SK-N-SH (cell line): Measurements from ENCODE around the gene ARMC10.
"Not testable (repeated sequence)": the region's sequence is repeated elsewhere in the genome, so short reads cannot be mapped to it uniquely, and the experiment has no call there.

ENCODE experiments used
- EZH2phosphoT487 ChIP-seq: fragments of 200-600 bp; sonication (generic); IDR thresholded peaks from 2 replicates; pipeline ENCODE4 v1.6.1; 2017; ENCODE audit warnings: low read depth, mixed run types, mild to moderate bottlenecking, antibody characterized with exemption, moderate library complexity, borderline replicate concordance
- FOXJ3 ChIP-seq: sonication (generic); formaldehyde crosslinking; IDR thresholded peaks from 2 replicates; pipeline ENCODE4 v1.5.1; 2020; ENCODE audit warnings: mild to moderate bottlenecking, missing genetic modification reagents
- GABPA ChIP-seq: IDR thresholded peaks from 2 replicates; pipeline ENCODE4 v1.4.0; 2012; ENCODE audit warnings: low read depth, mild to moderate bottlenecking
- RAD21 ChIP-seq: IDR thresholded peaks from 2 replicates; pipeline ENCODE4 v1.6.1; 2012; ENCODE audit warnings: mild to moderate bottlenecking, low read length
- SMC3 ChIP-seq: IDR thresholded peaks from 2 replicates; pipeline ENCODE4 v1.6.1; 2012; ENCODE audit warnings: low read depth, low read length, improper control_type of control experiment
- TAF1 ChIP-seq: IDR thresholded peaks from 2 replicates; pipeline ENCODE4 v1.6.1; 2012; ENCODE audit warnings: low read depth, mild to moderate bottlenecking, low read length, moderate library complexity, borderline replicate concordance
- TF ChIP-seq, protein P1 (sequence below): fragments of 200-600 bp; sonication (generic); IDR thresholded peaks from 2 replicates; pipeline ENCODE4 v1.6.1; 2017; ENCODE audit warnings: antibody characterized with exemption, mild to moderate bottlenecking, moderate library complexity
- TF ChIP-seq, protein P2 (sequence below): IDR thresholded peaks from 2 replicates; pipeline ENCODE4 v1.6.1; 2012; ENCODE audit warnings: mild to moderate bottlenecking, low read depth, low read length, moderate library complexity

DNA sequence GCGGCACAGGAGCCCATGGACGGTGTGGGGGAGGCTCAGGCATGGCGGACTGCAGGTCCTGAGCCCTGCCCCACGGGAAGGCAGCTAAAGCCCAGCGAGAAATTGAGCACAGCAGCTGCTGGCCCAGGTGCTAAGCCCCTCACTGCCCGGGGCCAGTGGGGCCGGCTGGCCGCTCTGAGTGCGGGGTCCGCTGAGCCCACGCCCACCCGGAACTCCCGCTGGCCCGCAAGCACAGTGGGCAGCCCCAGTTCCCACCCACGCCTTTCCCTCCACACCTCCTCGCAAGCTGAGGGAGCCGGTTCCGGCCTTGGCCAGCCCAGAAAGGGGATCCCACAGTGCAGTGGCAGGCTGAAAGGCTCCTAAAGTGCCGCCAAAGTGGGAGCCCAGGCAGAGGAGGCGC is 40.6 kb upstream of the ARMC10 start:
- not testable (repeated sequence) for TF ChIP-seq GABPA; SMC3; EZH2phosphoT487; RAD21; FOXJ3 (CRISPR knock-in tag); TAF1
- TF ChIP-seq, protein P1, sequence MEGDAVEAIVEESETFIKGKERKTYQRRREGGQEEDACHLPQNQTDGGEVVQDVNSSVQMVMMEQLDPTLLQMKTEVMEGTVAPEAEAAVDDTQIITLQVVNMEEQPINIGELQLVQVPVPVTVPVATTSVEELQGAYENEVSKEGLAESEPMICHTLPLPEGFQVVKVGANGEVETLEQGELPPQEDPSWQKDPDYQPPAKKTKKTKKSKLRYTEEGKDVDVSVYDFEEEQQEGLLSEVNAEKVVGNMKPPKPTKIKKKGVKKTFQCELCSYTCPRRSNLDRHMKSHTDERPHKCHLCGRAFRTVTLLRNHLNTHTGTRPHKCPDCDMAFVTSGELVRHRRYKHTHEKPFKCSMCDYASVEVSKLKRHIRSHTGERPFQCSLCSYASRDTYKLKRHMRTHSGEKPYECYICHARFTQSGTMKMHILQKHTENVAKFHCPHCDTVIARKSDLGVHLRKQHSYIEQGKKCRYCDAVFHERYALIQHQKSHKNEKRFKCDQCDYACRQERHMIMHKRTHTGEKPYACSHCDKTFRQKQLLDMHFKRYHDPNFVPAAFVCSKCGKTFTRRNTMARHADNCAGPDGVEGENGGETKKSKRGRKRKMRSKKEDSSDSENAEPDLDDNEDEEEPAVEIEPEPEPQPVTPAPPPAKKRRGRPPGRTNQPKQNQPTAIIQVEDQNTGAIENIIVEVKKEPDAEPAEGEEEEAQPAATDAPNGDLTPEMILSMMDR: not testable (repeated sequence)
- TF ChIP-seq, protein P2, sequence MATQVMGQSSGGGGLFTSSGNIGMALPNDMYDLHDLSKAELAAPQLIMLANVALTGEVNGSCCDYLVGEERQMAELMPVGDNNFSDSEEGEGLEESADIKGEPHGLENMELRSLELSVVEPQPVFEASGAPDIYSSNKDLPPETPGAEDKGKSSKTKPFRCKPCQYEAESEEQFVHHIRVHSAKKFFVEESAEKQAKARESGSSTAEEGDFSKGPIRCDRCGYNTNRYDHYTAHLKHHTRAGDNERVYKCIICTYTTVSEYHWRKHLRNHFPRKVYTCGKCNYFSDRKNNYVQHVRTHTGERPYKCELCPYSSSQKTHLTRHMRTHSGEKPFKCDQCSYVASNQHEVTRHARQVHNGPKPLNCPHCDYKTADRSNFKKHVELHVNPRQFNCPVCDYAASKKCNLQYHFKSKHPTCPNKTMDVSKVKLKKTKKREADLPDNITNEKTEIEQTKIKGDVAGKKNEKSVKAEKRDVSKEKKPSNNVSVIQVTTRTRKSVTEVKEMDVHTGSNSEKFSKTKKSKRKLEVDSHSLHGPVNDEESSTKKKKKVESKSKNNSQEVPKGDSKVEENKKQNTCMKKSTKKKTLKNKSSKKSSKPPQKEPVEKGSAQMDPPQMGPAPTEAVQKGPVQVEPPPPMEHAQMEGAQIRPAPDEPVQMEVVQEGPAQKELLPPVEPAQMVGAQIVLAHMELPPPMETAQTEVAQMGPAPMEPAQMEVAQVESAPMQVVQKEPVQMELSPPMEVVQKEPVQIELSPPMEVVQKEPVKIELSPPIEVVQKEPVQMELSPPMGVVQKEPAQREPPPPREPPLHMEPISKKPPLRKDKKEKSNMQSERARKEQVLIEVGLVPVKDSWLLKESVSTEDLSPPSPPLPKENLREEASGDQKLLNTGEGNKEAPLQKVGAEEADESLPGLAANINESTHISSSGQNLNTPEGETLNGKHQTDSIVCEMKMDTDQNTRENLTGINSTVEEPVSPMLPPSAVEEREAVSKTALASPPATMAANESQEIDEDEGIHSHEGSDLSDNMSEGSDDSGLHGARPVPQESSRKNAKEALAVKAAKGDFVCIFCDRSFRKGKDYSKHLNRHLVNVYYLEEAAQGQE: not testable (repeated sequence)
